ENCODE measurements around the gene DFFB. TPM values are rescaled to one million over a fixed set of nuclear protein-coding genes. Genes with fewer than 3 reads are reported as not detected.
"Not testable (repeated sequence)": the region's sequence is repeated elsewhere in the genome, so short reads cannot be mapped to it uniquely, and the experiment has no call there.

DFFB gene, protein sequence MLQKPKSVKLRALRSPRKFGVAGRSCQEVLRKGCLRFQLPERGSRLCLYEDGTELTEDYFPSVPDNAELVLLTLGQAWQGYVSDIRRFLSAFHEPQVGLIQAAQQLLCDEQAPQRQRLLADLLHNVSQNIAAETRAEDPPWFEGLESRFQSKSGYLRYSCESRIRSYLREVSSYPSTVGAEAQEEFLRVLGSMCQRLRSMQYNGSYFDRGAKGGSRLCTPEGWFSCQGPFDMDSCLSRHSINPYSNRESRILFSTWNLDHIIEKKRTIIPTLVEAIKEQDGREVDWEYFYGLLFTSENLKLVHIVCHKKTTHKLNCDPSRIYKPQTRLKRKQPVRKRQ
- 9.3 TPM for total RNA-seq

DNA sequence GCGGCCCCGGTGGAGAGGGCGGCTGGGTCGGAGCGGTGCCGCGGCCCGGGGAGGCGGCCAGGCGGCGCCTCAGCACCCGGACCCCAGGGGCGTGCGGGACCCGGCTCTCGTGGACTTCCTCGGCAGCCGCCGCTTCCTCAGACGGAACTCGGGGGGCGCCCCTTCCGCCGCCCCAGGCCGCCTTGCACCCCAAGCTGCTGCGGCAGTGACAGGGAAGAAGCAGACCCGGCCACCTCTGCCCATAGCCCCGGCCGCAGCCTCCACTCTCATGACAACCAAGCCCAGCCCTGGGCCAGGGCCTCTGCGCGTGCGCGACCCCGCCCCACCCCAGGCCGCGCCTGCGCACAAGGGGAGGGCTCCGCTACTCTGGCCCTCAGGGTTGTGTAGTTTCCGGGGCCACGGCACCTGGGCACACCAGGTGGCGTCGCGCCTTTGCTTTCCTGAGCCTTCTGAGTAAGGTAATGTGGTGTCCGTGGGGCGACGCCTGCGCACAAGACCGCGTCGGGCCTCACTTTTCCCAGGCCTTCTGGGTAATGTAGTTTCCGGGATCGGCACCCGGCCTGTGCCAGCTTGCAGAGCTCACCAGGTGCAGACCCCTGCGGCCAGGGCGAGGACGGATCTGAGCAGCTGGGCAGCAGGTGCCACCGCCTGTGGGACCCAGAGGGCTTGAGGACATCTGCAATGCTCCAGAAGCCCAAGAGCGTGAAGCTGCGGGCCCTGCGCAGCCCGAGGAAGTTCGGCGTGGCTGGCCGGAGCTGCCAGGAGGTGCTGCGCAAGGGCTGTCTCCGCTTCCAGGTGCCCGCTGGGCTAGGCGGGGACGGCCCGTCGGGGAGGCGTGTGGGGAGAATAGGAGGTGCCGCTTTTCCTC is at the start of gene DFFB, which contains the start of gene CEP104:
Gene DFFB (plus strand): TSS at position 554 of the 868 bp plus-strand sequence. CDS start 128 bp downstream, at position 682.
Gene CEP104 (minus strand): TSS at position 289 of the 868 bp plus-strand sequence. CDS start 4,804 bp downstream, outside the sequence.
- ATAC-seq (peak; percentile 98), DNase-seq (ENCODE audit: low spot score) (peak; percentile 87)
- intact Hi-C loops (cut with DNase I) = no loop called here

GRCh38 chr1:3807769-3808168 is 49.5 kb upstream of the DFFB start:
- DNase-seq (ENCODE audit: low spot score) = no peak
- no peak for ATAC-seq
- intact Hi-C loops (cut with DNase I) = no loop called here

DNA sequence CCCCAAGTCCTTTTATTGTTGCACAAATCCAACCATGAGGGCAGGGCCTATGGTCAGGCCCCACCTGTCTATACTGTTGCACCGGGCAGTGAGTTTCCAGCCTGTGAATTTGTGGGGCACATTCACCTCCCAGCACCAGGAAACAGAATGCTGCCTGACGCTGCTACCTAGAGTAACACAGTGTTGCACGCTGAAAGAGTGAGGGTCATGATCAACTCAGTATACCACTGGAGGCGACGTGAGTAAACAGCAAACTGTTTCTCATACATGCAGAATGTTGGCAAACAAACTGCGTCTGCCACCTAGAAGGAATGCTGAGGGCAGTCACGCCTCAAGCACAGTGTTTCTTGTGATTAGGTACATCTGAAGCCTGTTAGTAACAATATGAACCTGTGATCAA is 47.6 kb upstream of the DFFB start:
- intact Hi-C loops (cut with DNase I) = no loop called here
- ATAC-seq = no peak
- no peak for DNase-seq (ENCODE audit: low spot score)

GRCh38 chr1:3810149-3810761 is 47.0 kb upstream of the DFFB start:
- intact Hi-C loops (cut with DNase I); DNase-seq (ENCODE audit: low spot score); ATAC-seq: not testable (repeated sequence)

GRCh38 chr1:3811595-3811911 is 45.7 kb upstream of the DFFB start:
- DNase-seq (ENCODE audit: low spot score) (no peak), ATAC-seq (no peak)
- intact Hi-C loops (cut with DNase I) = no loop called here

DNA sequence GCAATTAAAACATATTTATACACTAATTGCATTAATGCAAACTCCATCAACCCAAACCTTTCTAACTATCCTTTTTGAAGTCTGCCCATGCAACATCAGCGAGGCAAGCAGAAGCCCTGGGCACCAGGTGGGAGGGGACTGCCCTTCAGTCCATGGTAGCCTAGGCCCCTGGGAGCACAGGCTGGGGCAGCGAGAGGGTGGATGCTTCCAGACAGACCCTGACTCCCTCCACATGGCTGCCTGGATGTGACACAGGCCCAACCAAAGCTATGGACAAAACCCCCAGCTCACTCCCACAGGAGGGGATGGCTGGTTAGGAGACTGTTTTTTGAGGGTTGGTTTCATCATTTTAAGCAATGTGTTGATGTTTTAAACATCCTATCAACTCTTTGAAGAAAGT is 43.2 kb upstream of the DFFB start:
- intact Hi-C loops (cut with DNase I) = no loop called here
- no peak for ATAC-seq
- DNase-seq (ENCODE audit: low spot score) = no peak

DNA sequence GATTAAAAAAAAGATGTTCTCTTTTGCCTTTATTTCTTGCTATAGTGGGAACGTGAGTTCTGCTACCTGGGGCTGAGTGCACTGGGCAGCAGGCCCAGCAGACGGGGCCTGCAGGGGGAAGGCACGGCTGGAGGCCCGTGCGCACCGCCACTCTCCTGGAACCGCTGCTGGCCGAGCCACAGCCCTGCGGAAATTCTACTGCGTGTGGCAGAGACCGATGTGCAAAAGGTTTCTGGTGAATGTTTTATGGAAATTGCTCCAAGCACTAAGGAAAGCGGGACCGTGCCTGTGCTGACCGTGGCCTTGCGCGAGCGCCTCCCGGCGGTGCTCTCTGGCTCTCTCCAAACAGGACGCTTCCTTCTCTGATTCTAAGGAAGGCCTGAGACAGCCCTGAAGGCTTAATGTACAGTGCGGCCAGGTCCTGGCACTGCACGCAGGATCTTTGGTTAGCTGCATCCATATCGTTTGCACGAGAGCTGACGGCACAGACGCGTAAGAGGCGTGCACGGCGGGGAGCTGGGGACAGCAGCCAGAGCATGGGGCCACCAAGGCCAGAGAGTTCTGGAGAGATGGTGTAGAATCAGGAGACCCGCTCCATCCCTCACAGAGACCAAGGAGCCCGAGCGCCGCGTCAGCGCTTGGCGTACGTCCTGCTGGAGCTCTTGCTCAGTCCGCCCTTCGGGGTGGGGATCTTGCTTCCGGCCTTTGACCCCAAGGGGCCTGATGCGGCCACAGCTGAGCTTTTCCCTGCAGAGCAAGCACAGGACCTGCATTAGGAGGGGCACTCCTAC is 42.3 kb upstream of the DFFB start:
- ATAC-seq (no peak), DNase-seq (ENCODE audit: low spot score) (no peak)
- intact Hi-C loops (cut with DNase I) = no loop called here

GRCh38 chr1:3816331-3817137 is 40.7 kb upstream of the DFFB start:
- intact Hi-C loops (cut with DNase I) = no loop called here
- DNase-seq (ENCODE audit: low spot score) (no peak), ATAC-seq (no peak)

DNA sequence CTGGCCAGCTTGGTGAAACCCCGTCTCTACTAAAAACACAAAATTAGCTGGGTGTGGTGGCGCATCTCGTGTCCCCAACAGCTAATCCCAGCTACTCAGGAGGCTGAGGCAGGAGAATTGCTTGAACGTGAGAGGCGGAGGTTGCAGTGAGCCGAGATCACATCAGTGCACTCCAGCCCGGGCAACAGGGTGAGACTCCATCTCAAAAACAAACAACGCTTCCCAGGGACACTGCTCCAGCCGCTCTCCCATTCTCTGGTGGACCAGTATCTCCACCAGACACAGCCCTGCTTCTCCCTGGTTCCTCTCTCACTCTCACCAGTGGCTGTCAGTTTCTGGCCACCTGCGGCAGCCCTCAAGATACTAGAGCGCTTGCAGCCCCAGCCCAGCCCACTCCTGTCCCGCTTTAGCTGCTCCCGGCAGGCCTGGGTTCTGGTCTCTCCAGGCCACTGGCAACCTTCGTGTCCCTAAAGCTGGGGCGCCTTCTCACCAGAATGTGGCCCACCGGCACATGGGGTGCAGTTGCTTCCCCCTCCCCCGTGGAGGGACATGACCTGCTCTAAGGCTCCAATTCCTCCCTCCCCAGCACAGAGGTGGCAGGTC is 40.0 kb upstream of the DFFB start:
- DNase-seq (ENCODE audit: low spot score) (no peak), ATAC-seq (no peak)
- intact Hi-C loops (cut with DNase I) = no loop called here

GRCh38 chr1:3817821-3818597 is 39.3 kb upstream of the DFFB start:
- DNase-seq (ENCODE audit: low spot score) = no peak
- ATAC-seq = no peak
- intact Hi-C loops (cut with DNase I) = no loop called here

DNA sequence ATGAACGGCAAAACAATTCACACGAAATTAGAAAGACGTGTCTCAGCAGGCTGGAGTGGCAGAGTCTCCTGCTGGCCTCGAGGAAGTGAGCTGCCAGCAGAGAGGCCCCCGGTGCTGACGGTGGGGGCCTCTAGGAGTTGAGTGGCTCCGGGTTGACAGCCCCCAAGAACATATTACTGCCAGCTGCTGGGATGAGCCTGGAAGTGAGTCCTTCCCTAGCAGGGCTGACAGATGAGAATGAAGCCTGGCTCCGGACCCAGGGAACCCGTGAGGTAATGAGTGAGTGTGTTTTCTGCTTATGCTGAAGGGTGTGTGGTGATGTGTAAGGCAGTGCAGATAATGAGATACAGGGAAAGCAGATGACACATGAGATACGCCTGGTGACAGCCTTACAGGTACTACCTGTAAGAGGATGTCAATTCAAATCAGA is 37.5 kb upstream of the DFFB start:
- DNase-seq (ENCODE audit: low spot score) (no peak), ATAC-seq (no peak)
- intact Hi-C loops (cut with DNase I) = no loop called here

- ATAC-seq (no peak), DNase-seq (ENCODE audit: low spot score) (no peak)
- intact Hi-C loops (cut with DNase I) = no loop called here
Observed at GRCh38 chr1:3820316-3820715, 37.0 kb upstream of the DFFB start.

- ATAC-seq (no peak), DNase-seq (ENCODE audit: low spot score) (no peak)
- intact Hi-C loops (cut with DNase I) = no loop called here
Observed at GRCh38 chr1:3821004-3821403, 36.3 kb upstream of the DFFB start.

- intact Hi-C loops (cut with DNase I) = no loop called here
- ATAC-seq = no peak
- DNase-seq (ENCODE audit: low spot score) = no peak
Observed at GRCh38 chr1:3821447-3821846, 35.8 kb upstream of the DFFB start.

GRCh38 chr1:3821908-3822307 is 35.4 kb upstream of the DFFB start:
- no peak for DNase-seq (ENCODE audit: low spot score)
- ATAC-seq = no peak
- intact Hi-C loops (cut with DNase I) = no loop called here

DNA sequence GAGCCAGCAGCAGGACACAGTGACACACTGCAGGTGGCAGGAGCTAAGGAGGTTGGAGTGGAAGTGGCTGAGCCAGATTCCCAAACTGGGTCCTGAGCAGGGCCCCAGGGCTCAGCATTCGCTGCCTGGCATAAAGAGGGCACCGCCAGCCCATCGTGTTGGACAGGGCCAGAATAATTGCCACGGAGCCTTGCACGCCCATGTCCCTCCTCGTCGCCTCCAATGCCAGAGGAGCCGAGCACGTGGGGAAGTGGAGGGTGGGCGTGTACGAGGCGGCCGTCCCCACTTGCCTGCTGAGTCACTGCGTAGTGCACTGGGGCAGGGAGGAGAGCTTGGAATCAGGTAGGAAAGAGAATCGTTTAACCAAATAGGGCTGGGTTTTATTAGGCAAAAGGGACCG is 34.9 kb upstream of the DFFB start:
- no peak for ATAC-seq
- DNase-seq (ENCODE audit: low spot score) = no peak
- intact Hi-C loops (cut with DNase I) = no loop called here

- intact Hi-C loops (cut with DNase I) = no loop called here
- DNase-seq (ENCODE audit: low spot score) (no peak), ATAC-seq (no peak)
Observed at GRCh38 chr1:3824650-3825049, 32.6 kb upstream of the DFFB start.

All from sciatic nerve (tissue), 2 donors.